ENCODE measurements around the gene ART5. TPM values are rescaled to one million over a fixed set of nuclear protein-coding genes. Genes with fewer than 3 reads are reported as not detected.
"Not testable (repeated sequence)": the region's sequence is repeated elsewhere in the genome, so short reads cannot be mapped to it uniquely, and the experiment has no call there.

The ART5 gene
- total RNA-seq, 1 donor from 2014 or later = 4.6 TPM

GRCh38 chr11:3659595-3660515, 18.1 kb upstream of the ART5 start:
- DNase-seq = no peak
- no peak for ATAC-seq
- intact Hi-C loops (cut with micrococcal nuclease) = no loop called here

- no peak for ATAC-seq
- intact Hi-C loops (cut with micrococcal nuclease) = no loop called here
- DNase-seq = no peak
These were observed 16.5 kb upstream of the ART5 start for GRCh38 chr11:3658252-3658651.

GRCh38 chr11:3657331-3657730, 15.5 kb upstream of the ART5 start:
- DNase-seq; ATAC-seq; intact Hi-C loops (cut with micrococcal nuclease): not testable (repeated sequence)

- DNase-seq (no peak), ATAC-seq (no peak)
- intact Hi-C loops (cut with micrococcal nuclease) = no loop called here
These were observed 13.8 kb upstream of the ART5 start for GRCh38 chr11:3655547-3655946.

- intact Hi-C loops (cut with micrococcal nuclease); ATAC-seq; DNase-seq: not testable (repeated sequence)
These were observed 10.7 kb upstream of the ART5 start for GRCh38 chr11:3652514-3652913.

GRCh38 chr11:3649374-3649773, 7.6 kb upstream of the ART5 start:
- intact Hi-C loops (cut with micrococcal nuclease); DNase-seq; ATAC-seq: not testable (repeated sequence)

- DNase-seq; intact Hi-C loops (cut with micrococcal nuclease); ATAC-seq: not testable (repeated sequence)
These were observed 7.1 kb upstream of the ART5 start for GRCh38 chr11:3648843-3649242.

- DNase-seq (peak; percentile 10), ATAC-seq (no peak)
- intact Hi-C loops (cut with micrococcal nuclease) = no loop called here
These were observed 3.8 kb upstream of the ART5 start for GRCh38 chr11:3645552-3645951.

GRCh38 chr11:3644817-3645235, 3.0 kb upstream of the ART5 start, which contains the start of gene ART1:
TSS of gene ART1 (plus strand) at chr11:3645128. CDS start at chr11:3659214, 14,086 bp downstream.
- intact Hi-C loops (cut with micrococcal nuclease) = no loop called here
- ATAC-seq (peak; percentile 72), DNase-seq (peak; percentile 56)

- intact Hi-C loops (cut with micrococcal nuclease); ATAC-seq: not testable (repeated sequence)
- DNase-seq = peak; percentile 27
These were observed 1.3 kb upstream of the ART5 start for GRCh38 chr11:3643102-3643546.

- ATAC-seq (peak; percentile 92), DNase-seq (peak; percentile 93)
- intact Hi-C loops (cut with micrococcal nuclease) = no loop called here
These were observed 519 bp upstream of the ART5 start for GRCh38 chr11:3642071-3642951.

- ATAC-seq (no peak), DNase-seq (peak; percentile 21)
- intact Hi-C loops (cut with micrococcal nuclease) = no loop called here
These were observed 601 bp downstream of the ART5 start for GRCh38 chr11:3641191-3641590.

GRCh38 chr11:3639841-3640240, 2.0 kb downstream of the ART5 start:
- DNase-seq (peak; percentile 24), ATAC-seq (no peak)
- intact Hi-C loops (cut with micrococcal nuclease) = no loop called here

- intact Hi-C loops (cut with micrococcal nuclease) = no loop called here
- no peak for ATAC-seq
- DNase-seq = no peak
These were observed 3.3 kb downstream of the ART5 start for GRCh38 chr11:3638513-3638912.

- DNase-seq (no peak), ATAC-seq (no peak)
- intact Hi-C loops (cut with micrococcal nuclease) = no loop called here
These were observed 4.6 kb downstream of the ART5 start for GRCh38 chr11:3637201-3637600.

- ATAC-seq (no peak), DNase-seq (no peak)
- intact Hi-C loops (cut with micrococcal nuclease) = no loop called here
These were observed 6.0 kb downstream of the ART5 start for GRCh38 chr11:3635641-3636375.

- ATAC-seq (no peak), DNase-seq (no peak)
- intact Hi-C loops (cut with micrococcal nuclease) = no loop called here
These were observed 9.6 kb downstream of the ART5 start for GRCh38 chr11:3632070-3632660.

- DNase-seq = no peak
- intact Hi-C loops (cut with micrococcal nuclease) = no loop called here
These were observed 10.5 kb downstream of the ART5 start for GRCh38 chr11:3631331-3631730.

GRCh38 chr11:3627291-3627690, 14.5 kb downstream of the ART5 start:
- intact Hi-C loops (cut with micrococcal nuclease) = no loop called here
- ATAC-seq (no peak), DNase-seq (no peak)

More at GRCh38 chr11:3631331-3631730, 10.5 kb downstream of the ART5 start:
- ATAC-seq = peak; percentile 59
